PC-3 (cell line): ENCODE data around the gene GFAP. TPM values are rescaled to one million over a fixed set of nuclear protein-coding genes. Genes with fewer than 3 reads are reported as not detected.

Experiments
- ATAC-seq: fragments of 200-7000 bp; cut with Tn5 transposase; 2 replicates; pipeline ENCODE4 v1.9.1; 2020; ENCODE audit warnings: mild to moderate bottlenecking, moderate library complexity
- BruUV-seq: library from RNA; stranded (reverse); fragments of 400-500 nt; replicated peaks from 2 replicates; lab custom pipeline; 2021; lab: Mats Ljungman, UMichigan
- CTCF ChIA-PET: fragments of 300-600 bp; sonication (Branson Sonifier 250); formaldehyde crosslinking; loops from one replicate; lab custom pipeline; 2022; ENCODE audit warnings: antibody characterized with exemption; lab: Charles Lee
- POLR2A ChIA-PET: fragments of 300-600 bp; sonication (Branson Sonifier 250); formaldehyde crosslinking; loops from one replicate; lab custom pipeline; 2022; ENCODE audit warnings: antibody characterized with exemption; ENCODE audit not compliant: unreplicated experiment; lab: Charles Lee
- DNase-seq: peaks from one replicate; pipeline ENCODE4 v3.0.0-alpha.2; 2015
- H2AFZ ChIP-seq: fragments of 300-600 bp; sonication (generic); 2 replicates; pipeline ENCODE4 v1.6.0; 2016; ENCODE audit warnings: antibody characterized with exemption, low read length
- H3F3A ChIP-seq: fragments of 300-600 bp; sonication (generic); one replicate; pipeline ENCODE4 v1.6.0; 2017; ENCODE audit warnings: antibody characterized with exemption, low read length, control low read depth, mild to moderate bottlenecking; ENCODE audit not compliant: unreplicated experiment
- H3K27ac ChIP-seq: fragments of 300-600 bp; sonication (generic); 2 replicates; pipeline ENCODE4 v1.5.1; 2016; ENCODE audit warnings: mild to moderate bottlenecking, low read length
- H3K27me3 ChIP-seq: fragments of 300-600 bp; sonication (generic); 2 replicates; pipeline ENCODE4 v1.6.1; 2016; ENCODE audit warnings: low read length, mixed read lengths
- H3K36me3 ChIP-seq: fragments of 300-600 bp; sonication (generic); 2 replicates; pipeline ENCODE4 v1.6.1; 2016; ENCODE audit warnings: low read depth, mixed run types, low read length, mixed read lengths
- H3K4me1 ChIP-seq: fragments of 300-600 bp; sonication (generic); 2 replicates; pipeline ENCODE4 v1.5.1; 2016; ENCODE audit warnings: low read length; ENCODE audit not compliant: insufficient read depth
- H3K4me2 ChIP-seq: fragments of 300-600 bp; sonication (generic); 2 replicates; pipeline ENCODE4 v1.6.0; 2016; ENCODE audit warnings: low read length
- H3K4me3 ChIP-seq: fragments of 300-600 bp; sonication (generic); 2 replicates; pipeline ENCODE4 v1.5.1; 2016; ENCODE audit warnings: mild to moderate bottlenecking, low read length, mixed read lengths
- H3K79me2 ChIP-seq: fragments of 300-600 bp; sonication (generic); 2 replicates; pipeline ENCODE4 v1.6.1; 2017; ENCODE audit warnings: low read length, mixed read lengths
- H3K9ac ChIP-seq: fragments of 300-600 bp; sonication (generic); 2 replicates; pipeline ENCODE4 v1.6.0; 2016; ENCODE audit warnings: mild to moderate bottlenecking, low read length
- H3K9me2 ChIP-seq: fragments of 300-600 bp; sonication (generic); replicated peaks from 2 replicates; pipeline ENCODE4 v1.6.1; 2016; ENCODE audit warnings: mixed run types, low read length, mixed read lengths
- H3K9me3 ChIP-seq: fragments of 300-600 bp; sonication (generic); 2 replicates; pipeline ENCODE4 v1.6.1; 2016; ENCODE audit warnings: low read length, mixed read lengths
- H4K20me1 ChIP-seq: fragments of 300-600 bp; sonication (generic); 2 replicates; pipeline ENCODE4 v1.6.1; 2016; ENCODE audit warnings: low read length, mixed read lengths
- CTCF ChIP-seq: fragments of 300-600 bp; sonication (generic); conservative IDR thresholded peaks from 2 replicates; pipeline ENCODE4 v1.5.1; 2017; ENCODE audit warnings: antibody characterized with exemption, low read depth, mild to moderate bottlenecking, low read length
- EZH2 ChIP-seq: fragments of 300-600 bp; sonication (generic); IDR thresholded peaks from one replicate; pipeline ENCODE4 v1.6.1; 2017; ENCODE audit warnings: antibody characterized with exemption, mild to moderate bottlenecking, low read length; ENCODE audit not compliant: unreplicated experiment
- EZH2phosphoT487 ChIP-seq: fragments of 300-600 bp; sonication (generic); IDR thresholded peaks from 2 replicates; pipeline ENCODE4 v1.6.1; 2018; ENCODE audit warnings: mild to moderate bottlenecking, antibody characterized with exemption, low read length, borderline replicate concordance
- intact Hi-C: fragments of 100-400 bp; cut with micrococcal nuclease; formaldehyde crosslinking; loops from 2 replicates; pipeline ENCODE4 v1.9.0; 2023
- total RNA-seq: library from RNA; depleted of rRNA; stranded (reverse); fragments of >200 nt; gene quantifications from 2 replicates; pipeline ENCODE4 v1.2.3, GENCODE V29; 2014

The GFAP gene
- total RNA-seq, 1 experiment from 2014 or later = 0.29 TPM

- intact Hi-C loops = no loop called here
- DNase-seq (no peak), ATAC-seq (no peak)
- TF ChIP-seq EZH2phosphoT487 (no peak), EZH2 (no peak), CTCF (no peak)
- no peak overlapping the region for H3K4me2 ChIP-seq
- no peaks in the 10 kb centered on the region for H3K36me3 ChIP-seq
- no peak overlapping the region for H3K9ac ChIP-seq
- H4K20me1 ChIP-seq = no peaks in the 10 kb centered on the region
- no peaks in the 10 kb centered on the region for H3K79me2 ChIP-seq
- peaks cover 38% of the 10 kb centered on the region for H3K4me1 ChIP-seq
- H3K4me3 ChIP-seq = no peak overlapping the region
- H3F3A ChIP-seq = no peaks in the 10 kb centered on the region
- no peaks in the 10 kb centered on the region for H3K9me3 ChIP-seq
- H3K9me2 ChIP-seq = no peaks in the 10 kb centered on the region
- BruUV-seq = no TSS peak
- no peaks in the 10 kb centered on the region for H3K27me3 ChIP-seq
- ChIA-PET POLR2A (no interaction called here), CTCF (interaction anchor here (0.9 kb wide), 1 partner anchor 12 kb away, joined by 3 read pairs; no protein-coding TSS in a partner anchor)
- H3K27ac ChIP-seq = no peak overlapping the region
- no peak overlapping the region for H2AFZ ChIP-seq
Measured at GRCh38 chr17:44907729-44908470, 7.4 kb downstream of the GFAP start.

GRCh38 chr17:44906763-44907728 lies 8.3 kb downstream of the GFAP start:
- ATAC-seq (no peak), DNase-seq (no peak)
- Histone ChIP-seq H3K9ac (peak overlapping the region; percentile 50; the same call in 1 of the 2 replicates), H3K79me2 (no peaks in the 10 kb centered on the region), H3K4me2 (peak overlapping the region; percentile 64; the same call in 1 of the 2 replicates), H3K27ac (peak overlapping the region; percentile 82), H3K9me2 (no peaks in the 10 kb centered on the region), H3K4me1 (peaks cover 43% of the 10 kb centered on the region), H3K27me3 (no peaks in the 10 kb centered on the region), H3K36me3 (no peaks in the 10 kb centered on the region), H2AFZ (no peak overlapping the region), H4K20me1 (no peaks in the 10 kb centered on the region), H3K4me3 (no peak overlapping the region), H3K9me3 (no peaks in the 10 kb centered on the region), H3F3A (no peaks in the 10 kb centered on the region)
- ChIA-PET POLR2A (no interaction called here), CTCF (interaction anchor here (0.9 kb wide), 1 partner anchor 13 kb away, joined by 3 read pairs; no protein-coding TSS in a partner anchor)
- intact Hi-C loops = no loop called here
- TF ChIP-seq EZH2 = no peak
- TF ChIP-seq CTCF = no peak
- BruUV-seq = no TSS peak
